BJ (cell line): Measurements from ENCODE around the gene TSHZ2. TPM values are rescaled to one million over a fixed set of nuclear protein-coding genes. Genes with fewer than 3 reads are reported as not detected.

Experiments
- CTCF ChIA-PET: fragments of 350-600 bp; formaldehyde crosslinking; extraction: SDS; loops from one replicate; lab custom pipeline; 2021; ENCODE audit warnings: antibody characterized with exemption, inconsistent platforms; lab: Yijun Ruan, JAX
- POLR2A ChIA-PET: fragments of 300-600 bp; sonication (Branson Sonifier 250); formaldehyde crosslinking; extraction: SDS; loops from one replicate; lab custom pipeline; 2021; ENCODE audit warnings: antibody characterized with exemption; lab: Charles Lee
- DNase-seq: peaks from one replicate; pipeline ENCODE4 v3.0.0-alpha.2; 2011; ENCODE audit warnings: low read depth
- H3K27me3 ChIP-seq: 2 replicates; pipeline ENCODE4 v1.6.0; 2011; ENCODE audit warnings: low read length; ENCODE audit not compliant: control insufficient read depth, insufficient read depth
- H3K36me3 ChIP-seq: 2 replicates; pipeline ENCODE4 v1.5.1; 2011; ENCODE audit warnings: low read length; ENCODE audit not compliant: control insufficient read depth, insufficient read depth
- H3K4me3 ChIP-seq: 2 replicates; pipeline ENCODE4 v1.5.1; 2011; ENCODE audit warnings: low read depth, mild to moderate bottlenecking, control low read depth, low read length
- polyA plus RNA-seq: library from polyadenylated mRNA; depleted of rRNA; stranded (reverse); fragments of >200 nt; gene quantifications from 2 replicates; pipeline ENCODE4 v1.2.3, GENCODE V29; 2011
- TF ChIP-seq, protein P1 (sequence below): IDR thresholded peaks from 2 replicates; pipeline ENCODE4 v1.5.1; 2011; ENCODE audit warnings: low read depth, mild to moderate bottlenecking, control low read depth, inconsistent platforms, low read length, moderate library complexity; ENCODE audit not compliant: insufficient read depth

TSHZ2 gene
- polyA plus RNA-seq, 1 experiment = not detected

DNA sequence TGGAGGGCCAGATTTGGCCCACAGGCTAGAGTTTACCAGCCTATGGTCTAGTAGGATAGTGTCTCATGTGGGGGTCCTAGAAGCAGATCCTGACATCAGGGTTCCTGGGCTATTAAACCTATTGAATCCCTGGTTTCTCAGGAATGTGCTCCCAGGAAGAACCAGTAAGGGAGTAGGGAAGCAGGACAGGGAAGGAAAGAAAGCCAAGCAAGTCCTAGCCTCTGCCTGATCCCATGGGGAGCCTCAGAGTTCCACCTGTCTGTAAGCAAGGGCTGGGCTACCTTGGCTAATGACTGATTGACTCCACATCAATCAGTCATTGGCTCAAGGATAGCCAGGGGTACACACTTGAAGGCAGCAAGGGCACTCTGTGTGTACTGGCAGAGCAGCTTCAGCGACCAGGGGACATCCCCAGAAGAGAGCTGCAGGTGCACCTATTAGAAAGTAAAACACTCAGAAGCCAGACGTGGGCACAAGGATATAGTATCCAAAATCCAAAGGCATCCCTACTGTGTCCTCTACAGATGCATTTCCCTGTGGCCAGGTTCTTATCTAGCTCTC, 309.5 kb downstream of the TSHZ2 start:
- no peak overlapping the region for H3K4me3 ChIP-seq
- POLR2A ChIA-PET = no interaction called here
- TF ChIP-seq, protein P1, sequence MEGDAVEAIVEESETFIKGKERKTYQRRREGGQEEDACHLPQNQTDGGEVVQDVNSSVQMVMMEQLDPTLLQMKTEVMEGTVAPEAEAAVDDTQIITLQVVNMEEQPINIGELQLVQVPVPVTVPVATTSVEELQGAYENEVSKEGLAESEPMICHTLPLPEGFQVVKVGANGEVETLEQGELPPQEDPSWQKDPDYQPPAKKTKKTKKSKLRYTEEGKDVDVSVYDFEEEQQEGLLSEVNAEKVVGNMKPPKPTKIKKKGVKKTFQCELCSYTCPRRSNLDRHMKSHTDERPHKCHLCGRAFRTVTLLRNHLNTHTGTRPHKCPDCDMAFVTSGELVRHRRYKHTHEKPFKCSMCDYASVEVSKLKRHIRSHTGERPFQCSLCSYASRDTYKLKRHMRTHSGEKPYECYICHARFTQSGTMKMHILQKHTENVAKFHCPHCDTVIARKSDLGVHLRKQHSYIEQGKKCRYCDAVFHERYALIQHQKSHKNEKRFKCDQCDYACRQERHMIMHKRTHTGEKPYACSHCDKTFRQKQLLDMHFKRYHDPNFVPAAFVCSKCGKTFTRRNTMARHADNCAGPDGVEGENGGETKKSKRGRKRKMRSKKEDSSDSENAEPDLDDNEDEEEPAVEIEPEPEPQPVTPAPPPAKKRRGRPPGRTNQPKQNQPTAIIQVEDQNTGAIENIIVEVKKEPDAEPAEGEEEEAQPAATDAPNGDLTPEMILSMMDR = no peak
- H3K27me3 ChIP-seq = no peaks in the 10 kb centered on the region
- no peak for DNase-seq
- CTCF ChIA-PET = interaction anchor here (0.6 kb wide), 1 partner anchor 23 kb away, joined by 3 read pairs; no protein-coding TSS in a partner anchor
- H3K36me3 ChIP-seq = no peaks in the 10 kb centered on the region

DNA sequence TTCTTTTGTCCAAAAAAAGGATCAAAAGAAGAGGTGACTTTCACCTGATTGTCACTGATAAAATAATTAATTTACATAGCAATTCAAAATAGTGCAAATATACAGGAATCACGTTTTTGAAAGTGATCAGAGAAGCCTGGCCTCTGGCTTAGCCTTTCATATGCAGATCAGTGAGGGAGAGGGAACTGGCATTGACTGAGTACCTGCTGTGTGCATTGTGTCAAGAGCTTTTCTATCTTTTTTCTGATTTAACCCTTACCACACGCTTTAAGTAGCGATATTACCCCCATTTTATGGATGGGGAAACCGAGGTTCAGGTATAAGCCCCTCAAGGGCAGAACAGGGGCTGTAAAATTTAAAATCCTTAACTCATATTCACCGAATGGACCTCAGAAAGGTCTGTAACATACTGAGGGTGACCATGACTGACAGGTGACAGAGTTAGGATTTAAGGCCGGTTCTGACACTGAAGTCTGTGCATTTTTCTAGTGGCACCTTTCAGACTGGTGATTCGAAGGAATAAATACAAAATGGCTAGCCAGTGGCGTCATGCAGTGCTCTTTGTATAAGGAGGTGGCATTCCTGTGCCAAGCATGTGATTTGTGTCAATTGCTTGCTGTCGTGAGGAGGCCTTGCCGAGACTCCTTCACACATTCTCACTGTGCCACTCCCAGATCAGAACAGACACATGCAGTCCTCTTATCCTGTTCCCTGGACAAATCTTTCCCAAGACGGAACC, 310.2 kb downstream of the TSHZ2 start:
- no peak for DNase-seq
- Histone ChIP-seq H3K36me3 (no peaks in the 10 kb centered on the region), H3K27me3 (no peaks in the 10 kb centered on the region), H3K4me3 (no peak overlapping the region)
- TF ChIP-seq, protein P1 = no peak
- ChIA-PET CTCF (interaction anchor here (0.6 kb wide), 1 partner anchor 24 kb away, joined by 3 read pairs; no protein-coding TSS in a partner anchor), POLR2A (no interaction called here)

DNA sequence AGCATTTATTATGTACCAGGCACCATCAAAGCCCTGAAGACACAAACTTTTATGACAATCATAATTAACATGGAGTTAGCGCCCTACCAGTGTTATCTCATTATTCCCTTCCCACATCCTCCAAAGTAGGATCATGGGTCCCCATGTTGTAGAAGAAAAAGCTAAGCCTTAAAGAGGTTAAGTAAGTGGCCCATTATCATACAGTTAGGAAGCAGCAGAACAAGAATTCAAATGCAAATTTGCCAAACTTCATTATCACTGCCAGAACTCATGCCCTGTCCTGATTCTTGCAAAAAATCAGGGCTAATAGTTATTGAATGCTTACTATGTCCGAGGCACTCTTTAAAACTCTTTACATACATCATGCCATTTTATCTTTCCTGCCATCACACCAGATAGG, 310.9 kb downstream of the TSHZ2 start:
- DNase-seq = no peak
- H3K27me3 ChIP-seq = no peaks in the 10 kb centered on the region
- TF ChIP-seq, protein P1 = no peak
- ChIA-PET CTCF (no interaction called here), POLR2A (no interaction called here)
- H3K4me3 ChIP-seq = no peak overlapping the region
- H3K36me3 ChIP-seq = no peaks in the 10 kb centered on the region

DNA sequence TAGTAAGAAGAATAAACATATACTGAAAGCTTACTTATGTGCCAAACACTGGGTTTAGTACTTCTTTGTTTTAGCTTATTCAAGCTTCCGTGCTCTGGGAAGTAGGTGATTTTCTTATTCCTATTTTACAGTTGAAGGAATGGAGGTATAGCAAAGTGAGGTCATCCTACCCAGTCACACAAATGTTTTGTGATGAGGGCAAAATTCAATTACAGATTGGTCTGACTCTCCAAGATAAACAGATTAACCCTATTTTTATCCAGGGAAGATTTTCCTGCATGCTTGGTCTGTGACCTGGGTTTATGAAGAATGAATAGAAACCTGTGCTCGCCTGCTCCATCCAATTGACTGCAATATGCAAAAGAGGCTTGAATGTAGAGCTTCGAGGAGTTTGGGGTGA, 311.4 kb downstream of the TSHZ2 start:
- CTCF ChIA-PET = no interaction called here
- H3K27me3 ChIP-seq = no peaks in the 10 kb centered on the region
- H3K4me3 ChIP-seq = no peak overlapping the region
- no peaks in the 10 kb centered on the region for H3K36me3 ChIP-seq
- no peak for DNase-seq
- POLR2A ChIA-PET = no interaction called here
- TF ChIP-seq, protein P1 = no peak

DNA sequence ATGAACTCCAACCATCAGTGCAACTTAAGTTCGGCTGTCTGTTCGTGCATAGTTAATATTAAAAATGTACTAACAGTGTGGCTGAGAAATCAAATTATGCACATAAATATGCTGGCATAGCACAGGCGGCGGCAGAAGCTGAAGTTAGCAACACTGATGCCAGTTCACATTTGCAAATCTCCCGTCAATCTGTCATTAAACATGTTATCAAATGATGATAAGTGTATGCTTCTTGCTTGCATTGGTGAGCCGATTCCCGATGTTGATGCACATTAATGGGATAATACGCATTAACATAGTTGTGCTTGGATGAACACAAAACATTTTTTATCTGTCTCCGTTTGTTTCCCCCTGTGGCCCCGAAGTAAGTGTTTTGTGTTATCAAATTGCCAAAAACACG, 312.1 kb downstream of the TSHZ2 start:
- H3K27me3 ChIP-seq = no peaks in the 10 kb centered on the region
- CTCF ChIA-PET = interaction anchor here (0.8 kb wide), 1 partner anchor 20 kb away, joined by 3 read pairs; no protein-coding TSS in a partner anchor
- no peak overlapping the region for H3K4me3 ChIP-seq
- POLR2A ChIA-PET = no interaction called here
- TF ChIP-seq, protein P1 = no peak
- H3K36me3 ChIP-seq = no peaks in the 10 kb centered on the region
- DNase-seq = no peak
